Esophagus squamous epithelium (tissue), 5 donors: Measurements from ENCODE around the gene COPS9. TPM values are rescaled to one million over a fixed set of nuclear protein-coding genes. Genes with fewer than 3 reads are reported as not detected.

Source experiments
- DNase-seq: peaks from one replicate; lab custom pipeline; 2025; lab: John Stamatoyannopoulos, UW
- H3K27ac ChIP-seq, 4 donors: fragments of 200-600 bp; sonication (generic); one replicate each; pipeline ENCODE4 v1.5.1; 2016 to 2019; ENCODE audit warnings: mild to moderate bottlenecking in 1 of 4
- H3K27me3 ChIP-seq, 4 donors: fragments of 200-600 bp; sonication (generic); 1 replicate in 3 of 4; 2 replicates in 1 of 4; pipeline versions ENCODE4 v1.5.1 to v1.6.0; 2017 to 2021; ENCODE audit warnings: antibody characterized with exemption in 1 of 4
- H3K36me3 ChIP-seq, 3 donors: fragments of 200-600 bp; sonication (generic); one replicate each; pipeline ENCODE4 v1.5.1; 2016 to 2019
- H3K4me1 ChIP-seq, 3 donors: fragments of 200-600 bp; sonication (generic); one replicate each; pipeline ENCODE4 v1.5.1; 2017 to 2019
- H3K4me3 ChIP-seq, 4 donors: fragments of 200-600 bp; sonication (generic); 1 replicate in 3 of 4; 2 replicates in 1 of 4; pipeline ENCODE4 v1.5.1; 2016 to 2019; ENCODE audit warnings: mild to moderate bottlenecking in 2 of 4, moderate library complexity in 1 of 4
- H3K9me3 ChIP-seq, 3 donors: fragments of 200-600 bp; sonication (generic); one replicate each; pipeline ENCODE4 v1.5.1; 2016 to 2019
- POLR2A ChIP-seq, 4 donors: fragments of 450-650 bp; IDR thresholded peaks; one replicate each; pipeline ENCODE4 v1.6.1; 2017; ENCODE audit warnings: antibody characterized with exemption in 4 of 4, mild to moderate bottlenecking in 4 of 4, moderate library complexity in 3 of 4
- WGBS, 2 donors: methylation state at CpG; one replicate each; pipeline ENCODE4 v1.1.5; 2018; 5-methylcytosine and 5-hydroxymethylcytosine counted together
- intact Hi-C: fragments of 100-400 bp; cut with DNase I; formaldehyde crosslinking; loops from one replicate; pipeline ENCODE4 v1.15.0; 2022
- total RNA-seq, 4 donors: library from RNA; depleted of rRNA; stranded (reverse); fragments of >200 nt; gene quantifications; one replicate each; pipeline ENCODE4 v1.1.0, GENCODE V29; 2016
- TF ChIP-seq, protein P1 (sequence below), 6 experiments: fragments of 450-650 bp in 4 of 6; fragments of 200-600 bp in 2 of 6; sonication (generic) in 2 of 6; IDR thresholded peaks; one replicate each; pipeline ENCODE4 v1.5.1; 2016 to 2019; ENCODE audit warnings: antibody characterized with exemption in 6 of 6, mild to moderate bottlenecking in 4 of 6, moderate library complexity in 4 of 6
- donor health status: DM: yes; HTN: yes; CAD: no.

The COPS9 gene
- total RNA-seq, 4 donors from 2014 or later: 103 to 225 (median 195) TPM

DNA sequence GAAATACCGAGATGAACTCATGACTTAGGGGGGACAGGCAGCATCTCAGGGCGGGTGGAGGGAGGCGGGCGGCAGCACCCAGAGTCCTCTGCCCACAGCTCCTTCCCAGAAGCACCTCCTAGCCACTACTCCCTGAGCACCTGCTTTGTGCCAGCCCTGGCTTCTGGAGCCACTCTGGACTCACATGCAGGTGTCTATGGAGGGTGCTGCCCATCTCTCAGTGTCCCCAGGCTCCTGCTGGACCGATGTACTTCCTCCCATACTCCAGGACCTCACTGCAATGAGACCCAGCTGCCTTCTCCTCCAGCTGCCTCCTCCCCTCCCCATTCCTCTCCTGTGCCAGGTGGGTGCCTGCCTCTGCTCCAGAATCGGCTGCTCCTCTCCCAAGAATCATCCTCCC lies 26.4 kb upstream of the COPS9 start:
- 67 to 76% methylated on average over 6 of the region's 6 CpGs for WGBS, 2 donors

GRCh38 chr2:240162032-240162431 lies 25.9 kb upstream of the COPS9 start:
- intact Hi-C loops: no loop called here
- Histone ChIP-seq H3K27ac (no peak overlapping the region), H3K36me3 (no peaks in the 10 kb centered on the region), H3K9me3 (no peaks in the 10 kb centered on the region), H3K4me1 (no peaks in the 10 kb centered on the region), H3K27me3 (peaks cover 0 to 41% (median 0%) of the 10 kb centered on the region in 4 donors), H3K4me3 (no peak overlapping the region)
- 66 to 73% methylated on average over 4 to 5 of the region's 5 CpGs for WGBS, 2 donors
- no peak for DNase-seq
- TF ChIP-seq, protein P1, sequence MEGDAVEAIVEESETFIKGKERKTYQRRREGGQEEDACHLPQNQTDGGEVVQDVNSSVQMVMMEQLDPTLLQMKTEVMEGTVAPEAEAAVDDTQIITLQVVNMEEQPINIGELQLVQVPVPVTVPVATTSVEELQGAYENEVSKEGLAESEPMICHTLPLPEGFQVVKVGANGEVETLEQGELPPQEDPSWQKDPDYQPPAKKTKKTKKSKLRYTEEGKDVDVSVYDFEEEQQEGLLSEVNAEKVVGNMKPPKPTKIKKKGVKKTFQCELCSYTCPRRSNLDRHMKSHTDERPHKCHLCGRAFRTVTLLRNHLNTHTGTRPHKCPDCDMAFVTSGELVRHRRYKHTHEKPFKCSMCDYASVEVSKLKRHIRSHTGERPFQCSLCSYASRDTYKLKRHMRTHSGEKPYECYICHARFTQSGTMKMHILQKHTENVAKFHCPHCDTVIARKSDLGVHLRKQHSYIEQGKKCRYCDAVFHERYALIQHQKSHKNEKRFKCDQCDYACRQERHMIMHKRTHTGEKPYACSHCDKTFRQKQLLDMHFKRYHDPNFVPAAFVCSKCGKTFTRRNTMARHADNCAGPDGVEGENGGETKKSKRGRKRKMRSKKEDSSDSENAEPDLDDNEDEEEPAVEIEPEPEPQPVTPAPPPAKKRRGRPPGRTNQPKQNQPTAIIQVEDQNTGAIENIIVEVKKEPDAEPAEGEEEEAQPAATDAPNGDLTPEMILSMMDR (IDR thresholded peaks at IDR 0.05): no peak
- no peak for TF ChIP-seq POLR2A (IDR thresholded peaks at IDR 0.05)

More for the DNA sequence above, 26.4 kb upstream of the COPS9 start:
- Histone ChIP-seq H3K4me1 (no peaks in the 10 kb centered on the region), H3K27me3 (peaks cover 0 to 46% (median 0%) of the 10 kb centered on the region in 4 donors), H3K9me3 (no peaks in the 10 kb centered on the region), H3K36me3 (no peaks in the 10 kb centered on the region), H3K27ac (no peak overlapping the region), H3K4me3 (no peak overlapping the region)
- intact Hi-C loops: no loop called here
- DNase-seq: no peak
- TF ChIP-seq, protein P1 (IDR thresholded peaks at IDR 0.05): no peak
- no peak for TF ChIP-seq POLR2A (IDR thresholded peaks at IDR 0.05)

DNA sequence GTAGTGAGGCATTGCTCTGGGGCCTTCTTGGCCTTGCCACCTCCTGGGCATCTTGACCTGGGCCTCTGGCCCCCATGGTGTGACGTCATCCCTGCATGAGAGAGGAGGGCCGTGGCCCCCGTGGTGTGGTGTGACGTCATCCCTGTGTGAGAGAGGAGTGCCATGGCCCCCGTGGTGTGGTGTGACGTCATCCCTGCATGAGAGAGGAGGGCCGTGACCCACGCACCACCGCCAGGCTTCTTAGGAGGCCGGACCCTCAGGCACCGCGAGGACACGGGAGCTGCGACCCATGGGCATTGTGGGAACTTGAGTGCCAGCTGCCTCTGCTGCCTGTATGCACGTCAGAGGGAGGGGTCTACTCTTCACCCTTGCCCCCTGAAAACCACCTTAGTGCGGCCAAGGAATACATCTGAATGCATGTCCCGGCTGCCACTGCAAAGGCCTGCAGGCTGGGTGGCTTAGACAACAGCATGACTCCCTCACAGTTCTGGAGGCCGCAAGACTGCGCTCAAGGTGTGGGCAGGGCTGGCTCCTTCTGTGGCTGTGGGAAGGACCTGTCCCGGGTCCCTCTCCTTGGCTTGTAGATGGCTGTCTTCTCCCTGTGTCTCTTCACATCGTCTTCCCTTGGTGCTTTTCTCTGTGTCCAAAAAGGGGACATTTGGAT lies 25.1 kb upstream of the COPS9 start:
- Histone ChIP-seq H3K36me3 (no peaks in the 10 kb centered on the region), H3K4me3 (no peak overlapping the region), H3K27ac (no peak overlapping the region), H3K4me1 (no peaks in the 10 kb centered on the region), H3K9me3 (no peaks in the 10 kb centered on the region), H3K27me3 (peaks cover 0 to 33% (median 0%) of the 10 kb centered on the region in 4 donors)
- WGBS, 2 donors: 77 to 88% methylated on average over 8 of the region's 21 CpGs
- intact Hi-C loops: no loop called here
- no peak for TF ChIP-seq POLR2A (IDR thresholded peaks at IDR 0.05)
- TF ChIP-seq, protein P1 (IDR thresholded peaks at IDR 0.05): no peak
- no peak for DNase-seq

DNA sequence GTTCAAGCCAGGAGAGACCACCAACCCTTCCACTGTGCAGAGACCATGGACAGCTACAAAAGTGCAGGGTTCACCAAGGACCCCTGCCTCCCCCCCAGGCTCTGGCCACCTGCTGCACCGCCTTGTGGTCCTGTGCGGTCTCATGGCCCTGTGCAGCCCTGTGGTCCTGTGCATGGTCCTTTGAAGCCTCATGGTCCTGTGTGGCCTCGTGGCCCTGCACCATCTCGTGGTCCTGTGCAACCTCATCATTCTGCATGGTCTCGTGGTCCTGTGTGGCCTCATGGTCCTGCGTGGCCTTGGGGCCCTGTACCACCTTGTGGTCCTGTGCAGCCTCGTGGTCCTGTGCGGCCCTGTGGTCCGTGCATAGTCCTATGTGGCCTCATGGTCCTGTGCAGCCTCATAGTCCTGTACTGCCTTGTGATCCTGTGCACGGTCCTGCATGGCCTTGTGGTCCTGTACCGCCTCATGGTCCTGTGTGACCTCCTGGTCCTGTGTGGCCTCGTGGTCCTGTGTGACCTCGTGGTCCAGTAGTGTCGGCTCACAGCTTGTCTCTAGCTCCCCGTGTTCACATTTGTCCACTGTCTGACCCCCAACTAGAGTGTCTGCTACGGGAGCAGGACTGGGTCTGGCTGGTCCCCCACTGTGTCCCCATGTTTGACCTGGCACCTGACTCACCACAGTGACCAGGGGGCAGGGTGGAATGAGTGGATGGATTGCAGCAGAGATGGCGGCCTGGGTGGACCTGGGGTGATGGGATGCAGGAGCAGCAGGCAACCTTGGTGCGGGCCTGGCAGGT lies 24.4 kb upstream of the COPS9 start:
- DNase-seq: no peak
- Histone ChIP-seq H3K9me3 (no peaks in the 10 kb centered on the region), H3K4me3 (no peak overlapping the region), H3K27ac (no peak overlapping the region), H3K27me3 (peaks cover 0 to 31% (median 0%) of the 10 kb centered on the region in 4 donors), H3K36me3 (no peaks in the 10 kb centered on the region), H3K4me1 (no peaks in the 10 kb centered on the region)
- no peak for TF ChIP-seq POLR2A (IDR thresholded peaks at IDR 0.05)
- TF ChIP-seq, protein P1 (IDR thresholded peaks at IDR 0.05): no peak
- 69 to 96% methylated on average over 5 to 11 of the region's 18 CpGs for WGBS, 2 donors
- intact Hi-C loops: no loop called here

- intact Hi-C loops: no loop called here
- Histone ChIP-seq H3K4me1 (no peaks in the 10 kb centered on the region), H3K36me3 (no peaks in the 10 kb centered on the region), H3K4me3 (no peak overlapping the region), H3K27me3 (peaks cover 0 to 39% (median 0%) of the 10 kb centered on the region in 4 donors), H3K27ac (no peak overlapping the region), H3K9me3 (no peaks in the 10 kb centered on the region)
- no peak for TF ChIP-seq POLR2A (IDR thresholded peaks at IDR 0.05)
- TF ChIP-seq, protein P1 (IDR thresholded peaks at IDR 0.05): no peak
- no peak for DNase-seq
- 85 to 87% methylated on average over 15 to 16 of the region's 21 CpGs for WGBS, 2 donors
These were observed 23.2 kb upstream of the COPS9 start for GRCh38 chr2:240159251-240159839.
